Suppressor macrophage (primary cell): ENCODE results near the gene MAP1B.

Experiments
- DNase-seq, 4 experiments: peaks; one replicate each; pipeline ENCODE4 v3.0.0-alpha.2; 2020 to 2022

The MAP1B gene

GRCh38 chr5:72231991-72232703 is 124.9 kb downstream of the MAP1B start:
- DNase-seq = no peak

- no peak for DNase-seq
These were observed 125.6 kb downstream of the MAP1B start for GRCh38 chr5:72232838-72233237.

DNA sequence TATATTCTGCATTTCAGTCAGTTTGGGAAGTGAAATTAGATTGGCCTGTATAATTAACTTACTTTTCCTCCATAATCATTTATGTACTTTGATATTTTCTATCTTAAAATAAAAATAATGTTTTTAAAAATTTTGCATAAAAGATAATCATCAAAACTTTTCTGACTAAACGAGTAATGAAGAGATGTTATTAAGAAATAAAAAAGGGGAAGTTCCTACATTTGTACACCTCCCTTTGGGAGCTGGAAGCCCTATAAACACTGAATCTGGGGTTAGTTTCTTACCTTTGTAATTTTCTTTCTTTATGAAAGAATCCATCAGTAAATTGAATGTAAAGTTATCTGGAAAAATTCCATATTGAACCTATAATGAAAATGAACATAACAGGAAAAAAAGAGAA is 126.6 kb downstream of the MAP1B start:
- DNase-seq = no peak

DNA sequence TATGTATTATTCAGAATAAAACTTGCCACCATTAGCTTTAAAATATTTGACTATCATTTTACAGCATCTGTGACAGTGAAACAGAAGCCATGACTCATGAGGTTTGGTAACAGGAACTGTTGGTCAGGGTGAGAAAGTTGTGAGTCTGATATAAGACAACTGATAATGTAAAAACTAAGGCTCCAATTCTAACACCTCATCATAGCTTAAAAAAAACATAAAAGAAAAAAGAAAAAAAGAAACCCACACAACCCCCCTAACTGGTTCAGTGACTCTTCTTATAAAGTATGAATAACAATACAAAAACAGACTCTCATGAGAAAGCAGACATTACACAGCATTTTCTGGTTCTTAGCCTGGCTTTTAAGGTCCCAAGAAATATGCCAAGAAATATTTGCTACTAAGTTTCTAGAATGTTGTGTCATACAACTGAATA is 127.0 kb downstream of the MAP1B start:
- DNase-seq = peak in 2 of 4 experiments; percentile 43

DNA sequence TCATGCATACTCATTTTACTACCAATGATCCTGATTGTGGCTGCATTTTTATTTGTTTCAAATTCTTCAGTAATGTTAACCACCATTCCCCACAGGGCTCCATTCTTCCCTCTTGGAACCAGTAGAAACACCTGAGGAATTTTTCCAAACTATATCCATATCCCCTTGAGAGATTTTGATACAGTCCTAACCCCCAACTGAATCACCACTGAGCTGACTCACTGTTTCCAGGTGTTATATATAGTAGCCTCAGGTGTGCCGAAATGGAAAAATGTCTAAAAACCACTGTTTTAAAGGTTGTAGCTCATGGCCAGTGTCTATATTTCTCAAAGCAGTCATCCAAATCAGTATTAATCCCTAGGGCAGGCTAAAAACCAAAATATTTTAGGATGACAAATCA is 127.6 kb downstream of the MAP1B start:
- no peak for DNase-seq

- no peak for DNase-seq
These were observed 128.4 kb downstream of the MAP1B start for GRCh38 chr5:72235725-72236124.

GRCh38 chr5:72237415-72237814 is 130.1 kb downstream of the MAP1B start:
- no peak for DNase-seq

- no peak for DNase-seq
These were observed 130.6 kb downstream of the MAP1B start for GRCh38 chr5:72237879-72238278.

DNA sequence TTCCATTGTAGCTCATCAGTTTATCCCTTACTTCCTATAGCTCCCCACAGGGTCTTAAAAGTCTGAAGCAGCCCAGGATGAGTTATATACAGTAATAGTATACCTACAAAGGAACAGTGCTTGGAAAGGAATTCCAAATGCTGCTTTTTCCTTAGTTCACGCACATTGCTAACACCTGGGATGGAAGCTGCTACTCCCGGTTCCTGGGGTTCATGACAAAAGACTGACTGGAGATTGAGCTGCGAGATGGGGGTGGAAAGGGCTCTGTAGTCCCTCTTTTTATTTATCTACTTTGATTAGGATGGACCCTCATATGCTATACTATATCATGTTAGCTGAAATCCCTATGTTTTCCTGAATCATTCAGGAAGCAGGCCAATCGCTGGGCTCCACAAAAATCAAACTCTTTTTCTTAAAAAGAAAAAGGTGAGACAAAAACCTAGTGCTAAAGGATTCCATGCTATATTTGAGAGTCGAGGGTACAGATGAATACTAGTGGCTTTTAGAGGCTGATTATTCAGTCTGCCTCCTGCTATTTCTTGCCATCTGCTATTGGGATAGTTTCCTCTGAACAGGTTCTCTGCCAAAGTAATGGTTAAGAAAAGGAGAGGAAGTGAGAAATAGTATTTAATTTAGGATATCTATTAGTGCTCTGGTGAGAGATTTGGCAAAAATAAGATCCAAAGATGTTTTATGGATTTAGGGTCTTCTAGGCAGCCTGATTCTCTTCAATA is 131.6 kb downstream of the MAP1B start:
- DNase-seq = no peak

GRCh38 chr5:72241346-72242003 is 134.2 kb downstream of the MAP1B start:
- DNase-seq = no peak

DNA sequence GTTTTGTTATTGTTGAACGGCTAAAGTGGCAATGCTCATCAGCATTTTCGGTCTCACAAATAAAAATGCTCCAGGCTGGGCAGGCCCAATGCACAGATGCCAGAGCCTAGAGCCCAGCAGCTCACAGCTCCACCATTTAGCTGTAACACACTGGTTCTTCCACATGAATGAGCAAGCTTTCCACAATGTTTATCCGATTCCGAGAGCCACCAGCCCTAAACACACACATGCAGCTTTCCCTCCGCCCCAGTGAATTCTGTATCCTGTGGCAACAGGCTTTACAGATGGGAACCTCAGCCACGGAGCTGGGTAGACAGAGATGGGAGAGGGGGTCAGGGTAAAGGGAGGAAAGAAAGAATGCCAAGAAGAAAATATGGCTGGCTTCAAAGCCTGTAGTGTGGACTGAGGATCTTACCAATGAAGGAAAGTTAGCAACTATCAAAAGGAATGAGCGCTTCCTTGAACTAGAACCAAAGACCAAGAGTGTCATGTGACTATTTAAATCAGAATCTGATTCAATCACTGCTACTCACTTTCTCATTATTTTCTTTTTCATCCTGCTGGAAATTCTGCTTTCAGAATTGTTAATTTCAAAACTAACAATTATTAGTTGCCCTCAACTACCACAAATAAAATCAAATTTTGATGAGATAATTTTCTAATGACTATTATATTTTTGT is 135.7 kb downstream of the MAP1B start:
- DNase-seq = no peak

- no peak for DNase-seq
These were observed 136.4 kb downstream of the MAP1B start for GRCh38 chr5:72243706-72244105.

DNA sequence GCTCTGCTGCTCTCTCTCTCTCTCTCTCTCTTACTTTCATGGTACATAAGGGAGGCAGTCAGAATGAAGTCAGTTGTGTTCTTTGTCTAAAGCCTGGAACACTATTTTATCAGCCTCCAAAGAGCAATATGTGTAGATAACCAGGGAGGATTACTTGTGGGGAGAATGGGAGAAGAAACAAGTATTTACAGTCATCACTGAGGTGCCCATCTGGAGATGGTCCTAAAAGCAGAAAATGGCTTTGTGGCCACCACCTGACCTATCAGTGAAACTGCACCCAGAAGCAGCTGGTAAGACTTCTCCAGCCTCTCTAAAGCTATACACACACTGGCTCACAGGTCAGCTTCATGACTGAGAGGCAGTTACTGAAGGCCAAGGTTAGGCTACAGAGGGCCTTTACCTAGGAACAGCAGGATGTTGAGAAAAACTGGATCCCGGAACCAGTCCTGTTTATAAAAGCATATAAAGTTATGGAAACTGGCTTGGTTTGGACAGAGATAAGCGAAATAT is 137.6 kb downstream of the MAP1B start:
- no peak for DNase-seq

DNA sequence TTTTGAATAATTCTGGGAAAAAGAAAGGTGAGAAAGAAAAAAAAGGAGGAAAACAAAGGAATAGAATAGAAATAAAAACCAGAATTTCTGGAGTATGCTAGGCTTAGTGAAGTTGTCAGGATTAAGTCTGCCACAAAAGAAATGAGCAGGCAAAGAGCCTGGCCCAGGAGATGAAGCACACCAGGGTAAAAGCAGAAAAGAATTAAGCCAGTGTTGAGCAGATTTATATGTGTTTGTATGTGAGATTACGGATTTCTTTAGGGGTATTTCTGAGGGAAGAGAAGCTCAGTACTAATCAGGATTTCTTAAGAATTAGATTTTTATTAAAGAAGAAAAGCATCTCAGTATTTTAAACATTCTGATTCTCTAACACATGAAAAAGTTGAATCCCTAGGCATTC is 138.3 kb downstream of the MAP1B start:
- DNase-seq = no peak

DNA sequence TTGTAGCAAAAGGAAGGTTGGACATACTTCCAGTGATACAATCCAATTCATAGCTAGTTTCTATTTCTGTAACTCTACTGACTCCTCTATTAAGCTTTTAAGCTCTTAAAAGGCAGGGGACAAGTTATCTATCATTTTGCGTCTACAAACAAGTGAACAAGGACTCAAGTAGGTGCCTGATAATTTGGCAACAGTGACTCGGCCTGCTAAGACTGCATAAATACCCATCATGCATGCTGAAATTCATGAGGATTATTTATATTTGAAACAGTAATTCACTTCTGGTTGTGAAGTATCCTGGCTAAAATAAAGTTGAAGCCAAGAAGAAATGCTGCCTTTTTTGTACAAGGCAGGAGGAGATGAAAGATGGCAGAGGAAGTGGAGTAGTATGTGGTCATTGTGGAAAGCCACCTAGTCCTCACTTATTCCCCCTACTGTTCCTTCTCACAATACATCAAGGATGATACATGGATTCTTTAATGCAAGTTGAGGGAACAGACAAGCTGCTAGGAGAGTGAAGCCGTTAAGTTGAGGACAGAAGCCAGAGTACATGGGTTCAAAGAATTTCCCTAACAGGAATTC is 138.8 kb downstream of the MAP1B start:
- DNase-seq = peak in 2 of 4 experiments; percentile 12 to 32

- peak in 1 of 4 experiments; percentile 5 for DNase-seq
These were observed 139.7 kb downstream of the MAP1B start for GRCh38 chr5:72246954-72247442.

DNA sequence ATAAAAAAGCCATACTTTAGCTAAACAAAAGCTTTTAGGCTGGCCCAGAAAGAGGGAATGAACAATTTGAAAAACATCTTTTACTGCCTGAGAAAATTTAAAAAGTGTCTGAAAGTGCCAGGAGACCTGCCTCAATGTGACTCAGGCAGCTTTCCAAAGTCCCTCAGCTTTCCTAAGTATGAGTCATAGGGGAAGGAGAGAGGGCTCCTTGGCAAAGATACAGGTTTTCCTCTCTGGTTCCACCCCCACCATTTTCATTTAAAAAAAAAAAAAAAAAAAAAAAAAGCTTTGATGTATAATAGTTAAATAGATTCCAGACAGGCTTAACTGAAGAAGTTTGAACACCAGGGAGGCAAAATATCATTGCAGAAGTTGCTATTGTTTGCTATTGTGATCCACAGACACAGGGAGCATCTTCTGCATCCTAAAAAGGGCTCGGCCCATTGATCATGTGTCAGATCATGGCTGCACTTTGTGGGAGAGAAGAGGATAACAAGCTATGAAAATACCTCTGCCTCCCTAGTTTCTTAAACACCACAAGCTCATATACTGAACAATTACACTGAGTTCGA is 141.2 kb downstream of the MAP1B start:
- peak in 1 of 4 experiments; percentile 7 for DNase-seq

DNA sequence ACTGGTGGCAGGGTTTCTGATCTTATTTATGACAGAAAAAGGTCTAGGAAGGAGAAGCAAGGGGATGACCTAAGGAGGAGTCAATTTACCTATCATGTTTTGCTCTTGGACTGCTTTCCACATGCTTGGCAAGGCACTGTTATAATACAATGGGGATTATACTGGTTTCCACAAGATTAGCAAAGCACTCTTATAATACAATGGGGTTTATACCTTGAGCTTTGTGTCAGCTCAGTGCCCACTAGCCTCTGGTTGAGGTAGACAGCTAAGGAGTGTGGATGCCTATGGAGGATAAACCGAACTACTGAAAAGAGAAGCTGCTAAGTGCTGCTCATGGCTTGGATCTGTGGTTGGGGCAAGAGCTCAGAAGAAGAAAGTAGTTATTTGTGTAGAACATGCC is 144.1 kb downstream of the MAP1B start:
- DNase-seq = no peak

DNA sequence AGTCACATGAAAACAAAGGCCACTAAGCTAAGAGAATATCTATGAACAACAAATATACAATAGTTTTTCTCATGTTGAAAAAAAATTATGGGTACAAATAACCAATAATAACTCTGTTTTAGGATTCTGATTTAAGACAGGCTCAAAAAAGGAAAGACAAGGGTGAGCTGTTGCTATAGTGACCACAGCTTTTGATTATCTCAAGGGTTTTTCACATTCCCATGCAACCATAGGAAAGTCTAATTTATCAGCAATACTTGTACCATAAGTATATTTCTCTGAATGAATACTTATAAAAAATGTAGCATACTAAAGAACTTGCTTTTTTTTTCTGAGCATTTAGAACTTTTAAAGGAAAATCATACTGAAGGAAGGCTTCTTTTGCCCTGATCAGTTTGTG is 144.7 kb downstream of the MAP1B start:
- DNase-seq = no peak

- no peak for DNase-seq
These were observed 145.4 kb downstream of the MAP1B start for GRCh38 chr5:72252574-72253155.

- no peak for DNase-seq
These were observed 148.0 kb downstream of the MAP1B start for GRCh38 chr5:72255237-72255636.

- no peak for DNase-seq
These were observed 148.4 kb downstream of the MAP1B start for GRCh38 chr5:72255670-72256069.
